ENCODE measurements around the gene OR10AG1.

The OR10AG1 gene

DNA sequence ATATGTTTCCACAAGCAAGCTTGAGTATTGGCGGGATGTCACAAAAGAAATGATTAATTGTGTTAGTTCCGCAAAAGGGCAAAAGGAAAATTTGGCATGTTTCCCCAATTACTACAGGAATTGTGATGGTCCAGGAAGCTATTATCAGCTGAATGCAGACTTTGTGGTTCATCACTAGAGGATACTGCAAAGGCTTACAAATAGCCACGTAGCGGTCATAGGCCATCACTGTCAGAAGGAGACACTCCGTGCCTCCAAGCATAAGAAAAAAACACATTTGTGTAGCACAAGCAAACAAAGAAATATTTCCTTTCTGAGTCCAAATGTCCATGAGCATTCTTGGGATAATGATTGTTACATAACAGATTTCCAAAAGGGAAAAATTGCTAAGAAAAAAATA is 1.8 kb downstream of the OR10AG1 start:
- Histone ChIP-seq H3K4me1 (ENCODE audit: control insufficient read depth in 1 of 2, insufficient read depth in 1 of 2, low read depth in 1 of 2, low read length in 1 of 2) (no peaks in the 10 kb centered on the region), H3K36me3 (no peaks in the 10 kb centered on the region), H3K27me3 (no peaks in the 10 kb centered on the region), H3K9me3 (no peaks in the 10 kb centered on the region), H3K4me3 (ENCODE audit: low read depth in 1 of 2, low read length in 1 of 2) (no peak overlapping the region), H3K27ac (no peak overlapping the region)
- TF ChIP-seq CTCF (IDR thresholded peaks at IDR 0.05) = no peak

DNA sequence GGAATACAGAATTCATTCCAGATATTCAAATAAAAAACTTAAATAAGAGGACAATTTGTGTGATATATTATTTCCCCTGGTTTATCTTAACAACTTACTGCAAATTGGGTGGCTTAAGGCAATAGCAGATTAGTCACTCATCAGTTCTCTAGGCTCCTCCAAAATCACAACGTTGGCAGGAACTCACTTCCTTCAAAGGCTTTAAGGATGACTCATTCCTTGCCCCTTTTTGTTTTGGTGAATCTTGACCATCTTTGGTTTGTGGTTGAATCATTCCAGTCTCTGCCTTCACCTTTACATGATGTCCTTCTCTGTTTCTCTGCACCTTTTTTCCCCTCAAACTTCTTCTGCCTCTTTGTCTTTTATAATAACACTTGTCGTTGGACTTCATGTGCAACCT is 3.4 kb downstream of the OR10AG1 start:
- no peak for TF ChIP-seq CTCF (IDR thresholded peaks at IDR 0.05)
- H3K27ac ChIP-seq = no peak overlapping the region

DNA sequence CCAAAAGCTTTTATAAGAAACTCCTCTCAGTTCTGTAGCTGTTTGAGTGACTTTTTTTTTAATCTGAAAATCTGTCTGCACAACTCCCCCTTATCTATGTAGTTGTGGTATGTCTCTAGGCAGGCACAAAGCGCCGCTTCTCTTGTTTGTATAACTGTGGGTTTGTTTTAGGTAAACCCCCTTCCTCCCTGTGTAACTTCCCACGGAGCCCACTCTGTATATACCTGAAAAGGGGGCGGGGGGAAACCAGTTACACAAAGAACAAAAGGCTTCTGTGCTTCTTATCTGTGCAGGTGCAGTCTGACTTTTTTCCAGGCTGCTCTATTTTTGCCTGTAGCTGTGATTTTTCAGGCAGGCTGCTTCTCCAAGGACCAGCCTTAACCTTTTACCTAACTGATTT is 13.2 kb downstream of the OR10AG1 start:
- TF ChIP-seq CTCF (IDR thresholded peaks at IDR 0.05) = no peak
- Histone ChIP-seq H3K9me3 (no peaks in the 10 kb centered on the region), H3K4me1 (ENCODE audit: control insufficient read depth in 1 of 2, insufficient read depth in 1 of 2, low read depth in 1 of 2, low read length in 1 of 2) (no peaks in the 10 kb centered on the region), H3K36me3 (no peaks in the 10 kb centered on the region), H3K27ac (no peak overlapping the region), H3K27me3 (no peaks in the 10 kb centered on the region), H3K4me3 (ENCODE audit: low read depth in 1 of 2, low read length in 1 of 2) (no peak overlapping the region)

More for the DNA sequence above, 3.4 kb downstream of the OR10AG1 start:
- Histone ChIP-seq H3K4me3 (ENCODE audit: low read depth in 1 of 2, low read length in 1 of 2) (no peak overlapping the region), H3K9me3 (no peaks in the 10 kb centered on the region), H3K27me3 (no peaks in the 10 kb centered on the region), H3K36me3 (no peaks in the 10 kb centered on the region), H3K4me1 (ENCODE audit: control insufficient read depth in 1 of 2, insufficient read depth in 1 of 2, low read depth in 1 of 2, low read length in 1 of 2) (no peaks in the 10 kb centered on the region)

DNA sequence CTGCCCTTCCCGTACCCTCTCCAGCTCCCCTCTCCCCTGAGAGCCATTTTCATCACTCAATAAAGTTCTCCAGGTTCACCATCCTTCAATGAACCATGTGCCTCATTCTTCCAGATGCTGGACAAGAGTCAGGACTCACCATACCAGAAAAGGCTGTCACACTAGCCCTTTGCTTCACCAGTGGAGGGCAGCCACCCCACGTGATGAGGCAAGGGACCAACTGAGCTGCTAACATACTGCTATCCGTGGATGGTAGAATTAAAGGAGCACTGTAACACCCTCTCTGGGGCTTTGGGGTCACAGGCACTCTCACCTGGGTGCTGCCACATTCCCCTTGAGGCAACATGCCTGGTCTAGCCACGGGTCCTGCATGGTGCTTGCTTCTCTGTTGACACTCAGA is 20.4 kb downstream of the OR10AG1 start:
- no peak overlapping the region for H3K4me3 ChIP-seq (ENCODE audit: low read depth in 1 of 2, low read length in 1 of 2)
- H3K27ac ChIP-seq = no peak overlapping the region
- H3K36me3 ChIP-seq = no peaks in the 10 kb centered on the region
- H3K27me3 ChIP-seq = no peaks in the 10 kb centered on the region
- TF ChIP-seq CTCF (IDR thresholded peaks at IDR 0.05) = no peak
- H3K9me3 ChIP-seq = no peaks in the 10 kb centered on the region
- H3K4me1 ChIP-seq (ENCODE audit: control insufficient read depth in 1 of 2, insufficient read depth in 1 of 2, low read depth in 1 of 2, low read length in 1 of 2) = no peaks in the 10 kb centered on the region

DNA sequence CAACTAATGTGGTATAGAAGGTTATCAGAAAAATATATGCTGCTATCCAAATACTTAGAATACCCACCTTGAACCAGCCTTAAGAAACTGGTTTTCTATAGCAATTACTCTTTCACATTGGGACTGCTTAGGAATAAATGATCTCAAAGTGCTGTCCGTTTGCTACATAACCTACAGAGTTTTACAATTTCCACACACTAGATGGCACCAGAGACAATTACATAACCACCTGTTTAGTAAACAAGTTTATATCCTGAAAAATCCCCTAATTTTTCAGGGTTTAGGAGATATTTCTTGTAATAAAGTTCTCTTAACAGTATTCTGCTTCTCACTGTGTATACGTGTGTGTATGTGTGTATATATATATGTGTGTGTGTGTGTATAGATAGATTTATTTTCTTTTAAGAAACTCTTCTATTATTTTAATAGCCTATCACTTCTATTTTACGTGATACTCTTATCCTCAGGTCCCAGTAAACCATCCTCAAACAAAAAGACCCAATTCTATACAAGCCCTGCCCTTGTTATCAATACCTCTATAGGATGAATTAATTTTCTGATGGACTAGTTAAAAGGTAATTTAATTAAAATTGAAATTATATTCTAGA is 26.9 kb downstream of the OR10AG1 start:
- Histone ChIP-seq H3K27ac (no peak overlapping the region), H3K27me3 (no peaks in the 10 kb centered on the region), H3K36me3 (no peaks in the 10 kb centered on the region), H3K4me3 (ENCODE audit: low read depth in 1 of 2, low read length in 1 of 2) (no peak overlapping the region), H3K9me3 (no peaks in the 10 kb centered on the region), H3K4me1 (ENCODE audit: control insufficient read depth in 1 of 2, insufficient read depth in 1 of 2, low read depth in 1 of 2, low read length in 1 of 2) (no peaks in the 10 kb centered on the region)
- no peak for TF ChIP-seq CTCF (IDR thresholded peaks at IDR 0.05)

DNA sequence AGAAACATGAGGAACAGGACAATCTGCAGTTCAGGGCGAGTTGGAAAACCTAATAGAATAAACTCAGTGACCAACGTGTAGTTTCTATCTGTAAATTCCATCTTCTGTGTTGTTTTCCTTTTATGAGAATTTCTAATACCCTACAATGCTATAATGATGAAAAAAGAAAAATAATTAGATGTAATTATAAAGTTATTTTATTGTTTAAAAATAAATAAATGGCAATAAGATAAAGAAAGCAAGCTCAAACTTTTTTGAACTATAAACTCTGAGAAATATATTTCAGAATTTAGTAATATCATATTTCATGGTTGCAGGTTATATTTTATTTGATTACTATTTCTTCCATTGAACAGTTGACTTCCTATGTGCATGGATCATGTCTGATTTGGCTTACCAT is 33.4 kb downstream of the OR10AG1 start, which contains the start of gene OR5I1:
TSS of gene OR5I1 (minus strand) at position 101 of the 400 bp plus-strand sequence. CDS start at position 101, 0 bp downstream.
- Histone ChIP-seq H3K4me1 (ENCODE audit: control insufficient read depth in 1 of 2, insufficient read depth in 1 of 2, low read depth in 1 of 2, low read length in 1 of 2) (no peaks in the 10 kb centered on the region), H3K36me3 (no peaks in the 10 kb centered on the region), H3K4me3 (ENCODE audit: low read depth in 1 of 2, low read length in 1 of 2) (no peak within 1 kb of the TSS), H3K9me3 (no peaks in the 10 kb centered on the region), H3K27me3 (no peaks in the 10 kb centered on the region), H3K27ac (no peak within 1 kb of the TSS)
- no peak for TF ChIP-seq CTCF (IDR thresholded peaks at IDR 0.05)
